Tibial nerve (tissue), 4 donors: ENCODE results near the gene SPRR4.

Source experiments
- EP300 ChIP-seq, 2 donors: sonication (generic); formaldehyde crosslinking; IDR thresholded peaks; one replicate each; pipeline ENCODE4 v1.6.1; 2017; ENCODE audit warnings: antibody characterized with exemption in 2 of 2, mild to moderate bottlenecking in 1 of 2
- POLR2A ChIP-seq, 2 donors: fragments of 450-650 bp; IDR thresholded peaks; one replicate each; pipeline ENCODE4 v1.6.1; 2017; ENCODE audit warnings: antibody characterized with exemption in 2 of 2, mild to moderate bottlenecking in 2 of 2, moderate library complexity in 2 of 2
- TF ChIP-seq, protein P1 (sequence below), 5 experiments: fragments of 200-600 bp in 3 of 5; fragments of 450-650 bp in 2 of 5; sonication (generic) in 3 of 5; IDR thresholded peaks; one replicate each; pipeline ENCODE4 v1.5.1; 2016 to 2019; ENCODE audit warnings: antibody characterized with exemption in 5 of 5, mild to moderate bottlenecking in 3 of 5, moderate library complexity in 2 of 5

- TF ChIP-seq, protein P1, sequence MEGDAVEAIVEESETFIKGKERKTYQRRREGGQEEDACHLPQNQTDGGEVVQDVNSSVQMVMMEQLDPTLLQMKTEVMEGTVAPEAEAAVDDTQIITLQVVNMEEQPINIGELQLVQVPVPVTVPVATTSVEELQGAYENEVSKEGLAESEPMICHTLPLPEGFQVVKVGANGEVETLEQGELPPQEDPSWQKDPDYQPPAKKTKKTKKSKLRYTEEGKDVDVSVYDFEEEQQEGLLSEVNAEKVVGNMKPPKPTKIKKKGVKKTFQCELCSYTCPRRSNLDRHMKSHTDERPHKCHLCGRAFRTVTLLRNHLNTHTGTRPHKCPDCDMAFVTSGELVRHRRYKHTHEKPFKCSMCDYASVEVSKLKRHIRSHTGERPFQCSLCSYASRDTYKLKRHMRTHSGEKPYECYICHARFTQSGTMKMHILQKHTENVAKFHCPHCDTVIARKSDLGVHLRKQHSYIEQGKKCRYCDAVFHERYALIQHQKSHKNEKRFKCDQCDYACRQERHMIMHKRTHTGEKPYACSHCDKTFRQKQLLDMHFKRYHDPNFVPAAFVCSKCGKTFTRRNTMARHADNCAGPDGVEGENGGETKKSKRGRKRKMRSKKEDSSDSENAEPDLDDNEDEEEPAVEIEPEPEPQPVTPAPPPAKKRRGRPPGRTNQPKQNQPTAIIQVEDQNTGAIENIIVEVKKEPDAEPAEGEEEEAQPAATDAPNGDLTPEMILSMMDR (IDR thresholded peaks at IDR 0.05): no peak
- no peak for TF ChIP-seq POLR2A (IDR thresholded peaks at IDR 0.05)
- TF ChIP-seq EP300 (IDR thresholded peaks at IDR 0.05): no peak
Measured at GRCh38 chr1:153000294-153000693, 29.8 kb downstream of the SPRR4 start.
